GM19468 (cell line): ENCODE measurements around the gene UBAC1.

ENCODE experiments used
- ATAC-seq: cut with Tn5 transposase; IDR thresholded peaks from one replicate; pipeline ENCODE4 v1.9.1; 2021; ENCODE audit warnings: mild to moderate bottlenecking, moderate library complexity, moderate number of reproducible peaks; ENCODE audit not compliant: unreplicated experiment; ENCODE audit errors: extremely low read depth

Gene UBAC1

GRCh38 chr9:135888766-135889394 is 72.3 kb downstream of the UBAC1 start:
- ATAC-seq, result no peak

- no peak for ATAC-seq
Measured at GRCh38 chr9:135888126-135888765, 72.9 kb downstream of the UBAC1 start.

GRCh38 chr9:135887585-135888050 is 73.6 kb downstream of the UBAC1 start:
- no peak for ATAC-seq

GRCh38 chr9:135887021-135887507 is 74.1 kb downstream of the UBAC1 start:
- ATAC-seq, result no peak

- ATAC-seq, result no peak
Measured at GRCh38 chr9:135886147-135886981, 74.8 kb downstream of the UBAC1 start.

GRCh38 chr9:135885100-135885853 is 75.9 kb downstream of the UBAC1 start:
- ATAC-seq, result no peak

- no peak for ATAC-seq
Measured at GRCh38 chr9:135884328-135885035, 76.7 kb downstream of the UBAC1 start.

GRCh38 chr9:135883410-135884089 is 77.6 kb downstream of the UBAC1 start:
- ATAC-seq, result no peak
